GM12891 (cell line): ENCODE results near the gene CRTAP.

Source experiments
- PAX5 ChIP-seq: IDR thresholded peaks from 2 replicates; pipeline ENCODE4 v1.6.1; 2011; ENCODE audit warnings: low read length, moderate library complexity, mild to moderate bottlenecking; ENCODE audit not compliant: insufficient read depth, severe bottlenecking
- TAF1 ChIP-seq: IDR thresholded peaks from 2 replicates; pipeline ENCODE4 v1.6.1; 2011; ENCODE audit warnings: low read depth, low read length, control low read depth

DNA sequence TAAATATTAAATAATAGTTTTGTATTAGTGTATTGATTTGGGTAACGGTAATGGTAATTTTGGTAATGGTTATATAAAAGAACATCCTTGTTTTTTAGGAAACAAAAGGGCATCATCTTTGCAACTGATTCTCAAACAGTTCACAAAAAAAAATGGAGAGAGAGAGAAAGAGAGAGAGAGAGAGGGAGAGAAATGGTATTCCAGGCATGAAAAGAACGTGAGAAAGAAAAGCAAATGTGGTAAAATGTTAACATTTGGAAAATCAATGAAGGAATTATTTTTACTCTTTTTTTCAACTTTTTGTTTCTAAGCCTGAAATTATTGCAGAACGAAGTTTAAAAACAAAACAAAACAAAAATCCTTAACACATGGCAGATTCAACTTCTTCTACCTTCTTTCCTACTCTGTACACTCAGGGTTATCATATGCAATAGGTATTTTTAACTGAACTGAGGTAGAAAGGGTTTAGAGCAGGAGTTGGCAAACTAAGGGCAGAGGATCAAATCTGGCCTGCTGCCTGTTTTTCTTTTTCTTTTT is 14.6 kb upstream of the CRTAP start:
- TF ChIP-seq TAF1: no peak
- no peak for TF ChIP-seq PAX5
